HepG2 (cell line): ENCODE measurements around the gene BPIFB2. TPM values are rescaled to one million over a fixed set of nuclear protein-coding genes. Genes with fewer than 3 reads are reported as not detected.

ENCODE experiments used
- CBX1 ChIP-seq: IDR thresholded peaks from one replicate; pipeline ENCODE4 v1.6.1; 2016; ENCODE audit warnings: antibody characterized with exemption, low read depth
- DPF2 ChIP-seq: sonication (generic); formaldehyde crosslinking; IDR thresholded peaks from 2 replicates; pipeline ENCODE4 v1.4.0; 2020; ENCODE audit warnings: mild to moderate bottlenecking, low read depth, missing genetic modification reagents, borderline replicate concordance
- KDM2A ChIP-seq: sonication (generic); formaldehyde crosslinking; IDR thresholded peaks from 2 replicates; pipeline ENCODE4 v1.4.0; 2020; ENCODE audit warnings: low read depth, missing genetic modification reagents, borderline replicate concordance
- MED1 ChIP-seq: sonication (generic); formaldehyde crosslinking; IDR thresholded peaks from 2 replicates; pipeline ENCODE4 v1.4.0; 2020; ENCODE audit warnings: missing genetic modification reagents
- NONO ChIP-seq, 2 experiments: fragments of 450-650 bp in 1 of 2; sonication (generic) in 1 of 2; formaldehyde crosslinking in 1 of 2; IDR thresholded peaks in 1 of 2; conservative IDR thresholded peaks in 1 of 2; 2 replicates each; pipeline versions ENCODE4 v1.6.1 to v1.8.0; 2017 to 2022; ENCODE audit warnings: mild to moderate bottlenecking in 1 of 2, missing genetic modification reagents in 1 of 2, moderate library complexity in 1 of 2
- POGZ ChIP-seq: sonication (generic); formaldehyde crosslinking; IDR thresholded peaks from 2 replicates; pipeline ENCODE4 v1.4.0; 2020; ENCODE audit warnings: mild to moderate bottlenecking, missing genetic modification reagents
- SMAD9 ChIP-seq: sonication (generic); formaldehyde crosslinking; IDR thresholded peaks from 2 replicates; pipeline ENCODE4 v1.5.1; 2020; ENCODE audit warnings: mild to moderate bottlenecking, missing genetic modification reagents
- SP2 ChIP-seq: sonication (generic); formaldehyde crosslinking; IDR thresholded peaks from 2 replicates; pipeline ENCODE4 v1.5.1; 2020; ENCODE audit warnings: mild to moderate bottlenecking, missing genetic modification reagents
- ZFP36L2 ChIP-seq: sonication (generic); formaldehyde crosslinking; IDR thresholded peaks from 2 replicates; pipeline ENCODE4 v1.4.0; 2020; ENCODE audit warnings: missing genetic modification reagents
- ZFP37 ChIP-seq: sonication (generic); formaldehyde crosslinking; IDR thresholded peaks from 2 replicates; pipeline ENCODE4 v1.4.0; 2020; ENCODE audit warnings: missing genetic modification reagents, borderline replicate concordance
- ZNF101 ChIP-seq: sonication (generic); formaldehyde crosslinking; IDR thresholded peaks from 2 replicates; pipeline ENCODE4 v1.4.0; 2020; ENCODE audit warnings: mild to moderate bottlenecking, low read depth, missing genetic modification reagents, borderline replicate concordance
- ZNF619 ChIP-seq: sonication (generic); formaldehyde crosslinking; IDR thresholded peaks from 2 replicates; pipeline ENCODE4 v1.4.0; 2020; ENCODE audit warnings: mild to moderate bottlenecking, missing genetic modification reagents
- ZNF678 ChIP-seq: sonication (generic); formaldehyde crosslinking; IDR thresholded peaks from 2 replicates; pipeline ENCODE4 v1.4.0; 2020; ENCODE audit warnings: mild to moderate bottlenecking, missing genetic modification reagents
- ZNF883 ChIP-seq: sonication (generic); formaldehyde crosslinking; IDR thresholded peaks from 2 replicates; pipeline ENCODE4 v1.5.1; 2020; ENCODE audit warnings: mild to moderate bottlenecking, missing genetic modification reagents; ENCODE audit errors: not compliant biosample characterization
- polyA plus RNA-seq, 8 experiments: library from polyadenylated mRNA; depleted of rRNA in 3 of 8; stranded (reverse) in 7 of 8; unstranded in 1 of 8; fragments of >200 nt; fragmentation: Illumina TruSeq in 4 of 8; extraction: Trizol in 4 of 8; gene quantifications; 2 replicates each; pipeline versions ENCODE4 v1.2.1 to v1.2.3, GENCODE V29; 2011 to 2016; ENCODE audit warnings: low read depth in 4 of 8, missing spikeins in 1 of 8, mixed read lengths in 1 of 8; ENCODE audit not compliant: insufficient read depth in 1 of 8
- total RNA-seq, 5 experiments: library from RNA; depleted of rRNA; stranded (reverse); fragments of >200 nt; fragmentation: Illumina TruSeq; extraction: Trizol; gene quantifications; 2 replicates each; pipeline ENCODE4 v1.2.3, GENCODE V29; 2016; ENCODE audit warnings: low read depth in 1 of 5
- TF ChIP-seq, protein P1 (sequence below): sonication (generic); formaldehyde crosslinking; IDR thresholded peaks from 2 replicates; pipeline ENCODE4 v1.4.0; 2020; ENCODE audit warnings: missing genetic modification reagents
- TF ChIP-seq, protein P2 (sequence below): IDR thresholded peaks from 2 replicates; pipeline ENCODE4 v1.6.1; 2018; ENCODE audit warnings: missing genetic modification reagents
- TF ChIP-seq, protein P3 (sequence below): sonication (generic); formaldehyde crosslinking; IDR thresholded peaks from 2 replicates; pipeline ENCODE4 v1.9.0; 2021; ENCODE audit warnings: missing genetic modification reagents, borderline replicate concordance
- TF ChIP-seq, protein P4 (sequence below): sonication (generic); formaldehyde crosslinking; IDR thresholded peaks from 2 replicates; pipeline ENCODE4 v1.9.0; 2021; ENCODE audit warnings: missing genetic modification reagents, mild to moderate bottlenecking, borderline replicate concordance
- TF ChIP-seq, protein P5 (sequence below): sonication (generic); formaldehyde crosslinking; IDR thresholded peaks from 2 replicates; pipeline ENCODE4 v1.5.1; 2020; ENCODE audit warnings: mild to moderate bottlenecking, missing genetic modification reagents, moderate library complexity

BPIFB2 gene
- total and polyA plus RNA-seq, 2 of the 13 experiments (the other 11 are each of a cell fraction or from before 2014, with no cell fraction given), result 54.5 to 902 TPM

DNA sequence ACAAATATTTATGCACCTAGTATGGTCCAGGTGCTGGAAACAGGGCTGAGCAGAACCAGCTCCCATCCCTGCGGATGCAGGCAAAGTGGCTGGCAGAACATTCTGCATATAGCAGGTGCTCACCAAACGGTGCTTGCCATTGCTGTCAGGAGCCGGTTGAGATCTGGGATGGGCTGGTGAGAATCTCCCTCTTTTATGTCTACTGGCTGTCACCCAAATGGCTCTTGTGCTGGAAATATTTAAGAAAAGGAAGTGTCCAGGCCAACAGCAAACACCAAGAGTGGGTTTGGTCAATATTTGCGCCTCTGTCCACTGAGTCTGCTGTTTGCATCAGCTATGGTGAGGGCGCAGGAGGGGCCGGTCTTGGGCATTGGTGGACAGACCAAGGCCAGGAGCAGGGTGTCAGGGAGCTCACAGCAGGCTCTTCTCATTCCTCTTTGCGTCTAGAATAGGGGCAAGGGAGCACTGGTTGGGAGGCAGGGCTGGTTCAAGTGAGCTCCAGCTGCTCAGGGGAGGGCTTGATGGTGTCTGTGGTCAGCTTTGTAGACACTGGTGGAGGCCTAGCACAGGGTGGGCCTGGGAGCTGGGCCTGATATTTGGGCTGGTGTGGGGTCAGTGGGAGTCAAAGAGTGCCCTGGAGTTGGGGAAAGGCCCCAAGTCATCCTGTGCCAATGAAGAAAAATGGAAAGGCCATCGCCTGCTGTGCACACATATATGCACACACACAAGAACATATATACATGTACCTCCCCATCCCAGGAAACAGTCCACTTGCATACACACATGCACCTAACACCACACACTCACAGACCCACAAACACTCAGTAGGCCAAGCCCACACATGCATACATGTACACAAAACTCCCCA lies 1.4 kb upstream of the BPIFB2 start (continued):
- TF ChIP-seq SMAD9, result peak; percentile 46; the same call in 1 of the 2 replicates
- peak; percentile 100 for TF ChIP-seq MED1 (CRISPR knock-in tag)
- TF ChIP-seq ZNF883 (CRISPR knock-in tag), result no peak
- TF ChIP-seq, protein P1, sequence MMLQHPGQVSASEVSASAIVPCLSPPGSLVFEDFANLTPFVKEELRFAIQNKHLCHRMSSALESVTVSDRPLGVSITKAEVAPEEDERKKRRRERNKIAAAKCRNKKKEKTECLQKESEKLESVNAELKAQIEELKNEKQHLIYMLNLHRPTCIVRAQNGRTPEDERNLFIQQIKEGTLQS, result peak; percentile 32; the same call in 1 of the 2 replicates
- TF ChIP-seq ZNF101 (CRISPR knock-in tag), result no peak
- TF ChIP-seq DPF2, result peak; percentile 97
- TF ChIP-seq KDM2A (CRISPR knock-in tag), result peak; percentile 84; the same call in 1 of the 2 replicates
- no peak for TF ChIP-seq ZNF619 (CRISPR knock-in tag)
- TF ChIP-seq SP2, result no peak
- peak; percentile 87 for TF ChIP-seq POGZ (CRISPR knock-in tag)
- TF ChIP-seq ZNF678, result no peak
- TF ChIP-seq, protein P2, sequence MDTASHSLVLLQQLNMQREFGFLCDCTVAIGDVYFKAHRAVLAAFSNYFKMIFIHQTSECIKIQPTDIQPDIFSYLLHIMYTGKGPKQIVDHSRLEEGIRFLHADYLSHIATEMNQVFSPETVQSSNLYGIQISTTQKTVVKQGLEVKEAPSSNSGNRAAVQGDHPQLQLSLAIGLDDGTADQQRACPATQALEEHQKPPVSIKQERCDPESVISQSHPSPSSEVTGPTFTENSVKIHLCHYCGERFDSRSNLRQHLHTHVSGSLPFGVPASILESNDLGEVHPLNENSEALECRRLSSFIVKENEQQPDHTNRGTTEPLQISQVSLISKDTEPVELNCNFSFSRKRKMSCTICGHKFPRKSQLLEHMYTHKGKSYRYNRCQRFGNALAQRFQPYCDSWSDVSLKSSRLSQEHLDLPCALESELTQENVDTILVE (CRISPR knock-in tag), result peak; percentile 91
- TF ChIP-seq CBX1, result peak; percentile 54
- TF ChIP-seq, protein P3, sequence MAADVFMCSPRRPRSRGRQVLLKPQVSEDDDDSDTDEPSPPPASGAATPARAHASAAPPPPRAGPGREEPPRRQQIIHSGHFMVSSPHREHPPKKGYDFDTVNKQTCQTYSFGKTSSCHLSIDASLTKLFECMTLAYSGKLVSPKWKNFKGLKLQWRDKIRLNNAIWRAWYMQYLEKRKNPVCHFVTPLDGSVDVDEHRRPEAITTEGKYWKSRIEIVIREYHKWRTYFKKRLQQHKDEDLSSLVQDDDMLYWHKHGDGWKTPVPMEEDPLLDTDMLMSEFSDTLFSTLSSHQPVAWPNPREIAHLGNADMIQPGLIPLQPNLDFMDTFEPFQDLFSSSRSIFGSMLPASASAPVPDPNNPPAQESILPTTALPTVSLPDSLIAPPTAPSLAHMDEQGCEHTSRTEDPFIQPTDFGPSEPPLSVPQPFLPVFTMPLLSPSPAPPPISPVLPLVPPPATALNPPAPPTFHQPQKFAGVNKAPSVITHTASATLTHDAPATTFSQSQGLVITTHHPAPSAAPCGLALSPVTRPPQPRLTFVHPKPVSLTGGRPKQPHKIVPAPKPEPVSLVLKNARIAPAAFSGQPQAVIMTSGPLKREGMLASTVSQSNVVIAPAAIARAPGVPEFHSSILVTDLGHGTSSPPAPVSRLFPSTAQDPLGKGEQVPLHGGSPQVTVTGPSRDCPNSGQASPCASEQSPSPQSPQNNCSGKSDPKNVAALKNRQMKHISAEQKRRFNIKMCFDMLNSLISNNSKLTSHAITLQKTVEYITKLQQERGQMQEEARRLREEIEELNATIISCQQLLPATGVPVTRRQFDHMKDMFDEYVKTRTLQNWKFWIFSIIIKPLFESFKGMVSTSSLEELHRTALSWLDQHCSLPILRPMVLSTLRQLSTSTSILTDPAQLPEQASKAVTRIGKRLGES (CRISPR knock-in tag), result no peak
- no peak for TF ChIP-seq NONO (IDR thresholded peaks at IDR 0.05)
- TF ChIP-seq NONO (CRISPR knock-in tag; conservative IDR thresholded peaks at IDR 0.05), result peak; percentile 86
- TF ChIP-seq, protein P4, sequence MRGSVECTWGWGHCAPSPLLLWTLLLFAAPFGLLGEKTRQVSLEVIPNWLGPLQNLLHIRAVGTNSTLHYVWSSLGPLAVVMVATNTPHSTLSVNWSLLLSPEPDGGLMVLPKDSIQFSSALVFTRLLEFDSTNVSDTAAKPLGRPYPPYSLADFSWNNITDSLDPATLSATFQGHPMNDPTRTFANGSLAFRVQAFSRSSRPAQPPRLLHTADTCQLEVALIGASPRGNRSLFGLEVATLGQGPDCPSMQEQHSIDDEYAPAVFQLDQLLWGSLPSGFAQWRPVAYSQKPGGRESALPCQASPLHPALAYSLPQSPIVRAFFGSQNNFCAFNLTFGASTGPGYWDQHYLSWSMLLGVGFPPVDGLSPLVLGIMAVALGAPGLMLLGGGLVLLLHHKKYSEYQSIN (CRISPR knock-in tag), result no peak
- no peak for TF ChIP-seq ZFP37 (CRISPR knock-in tag)
- TF ChIP-seq, protein P5, sequence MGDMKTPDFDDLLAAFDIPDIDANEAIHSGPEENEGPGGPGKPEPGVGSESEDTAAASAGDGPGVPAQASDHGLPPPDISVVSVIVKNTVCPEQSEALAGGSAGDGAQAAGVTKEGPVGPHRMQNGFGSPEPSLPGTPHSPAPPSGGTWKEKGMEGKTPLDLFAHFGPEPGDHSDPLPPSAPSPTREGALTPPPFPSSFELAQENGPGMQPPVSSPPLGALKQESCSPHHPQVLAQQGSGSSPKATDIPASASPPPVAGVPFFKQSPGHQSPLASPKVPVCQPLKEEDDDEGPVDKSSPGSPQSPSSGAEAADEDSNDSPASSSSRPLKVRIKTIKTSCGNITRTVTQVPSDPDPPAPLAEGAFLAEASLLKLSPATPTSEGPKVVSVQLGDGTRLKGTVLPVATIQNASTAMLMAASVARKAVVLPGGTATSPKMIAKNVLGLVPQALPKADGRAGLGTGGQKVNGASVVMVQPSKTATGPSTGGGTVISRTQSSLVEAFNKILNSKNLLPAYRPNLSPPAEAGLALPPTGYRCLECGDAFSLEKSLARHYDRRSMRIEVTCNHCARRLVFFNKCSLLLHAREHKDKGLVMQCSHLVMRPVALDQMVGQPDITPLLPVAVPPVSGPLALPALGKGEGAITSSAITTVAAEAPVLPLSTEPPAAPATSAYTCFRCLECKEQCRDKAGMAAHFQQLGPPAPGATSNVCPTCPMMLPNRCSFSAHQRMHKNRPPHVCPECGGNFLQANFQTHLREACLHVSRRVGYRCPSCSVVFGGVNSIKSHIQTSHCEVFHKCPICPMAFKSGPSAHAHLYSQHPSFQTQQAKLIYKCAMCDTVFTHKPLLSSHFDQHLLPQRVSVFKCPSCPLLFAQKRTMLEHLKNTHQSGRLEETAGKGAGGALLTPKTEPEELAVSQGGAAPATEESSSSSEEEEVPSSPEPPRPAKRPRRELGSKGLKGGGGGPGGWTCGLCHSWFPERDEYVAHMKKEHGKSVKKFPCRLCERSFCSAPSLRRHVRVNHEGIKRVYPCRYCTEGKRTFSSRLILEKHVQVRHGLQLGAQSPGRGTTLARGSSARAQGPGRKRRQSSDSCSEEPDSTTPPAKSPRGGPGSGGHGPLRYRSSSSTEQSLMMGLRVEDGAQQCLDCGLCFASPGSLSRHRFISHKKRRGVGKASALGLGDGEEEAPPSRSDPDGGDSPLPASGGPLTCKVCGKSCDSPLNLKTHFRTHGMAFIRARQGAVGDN (CRISPR knock-in tag), result peak; percentile 94
- TF ChIP-seq ZFP36L2 (CRISPR knock-in tag), result no peak
